Activated CD4-positive, alpha-beta memory T cell treated with anti-CD3 and anti-CD28 coated beads for 36 hours (primary cell): Measurements from ENCODE around the gene PAF1. TPM values are rescaled to one million over a fixed set of nuclear protein-coding genes. Genes with fewer than 3 reads are reported as not detected.
"Not testable (repeated sequence)": the region's sequence is repeated elsewhere in the genome, so short reads cannot be mapped to it uniquely, and the experiment has no call there.

ENCODE experiments used
- CTCF ChIA-PET: fragments of 350-600 bp; sonication (Branson Sonifier 250); formaldehyde crosslinking; loops from one replicate; lab custom pipeline; 2021; ENCODE audit warnings: antibody characterized with exemption, inconsistent platforms; lab: Charles Lee
- POLR2A ChIA-PET: fragments of 350-600 bp; sonication (Branson Sonifier 250); formaldehyde crosslinking; loops from one replicate; lab custom pipeline; 2021; ENCODE audit warnings: antibody characterized with exemption; lab: Charles Lee
- DNase-seq: peaks from one replicate; pipeline ENCODE4 v3.0.0-alpha.2; 2020
- H3K27ac Mint-ChIP-seq: one replicate; pipeline ENCODE4 v1.8.0; 2021; ENCODE audit warnings: mixed read lengths
- H3K27me3 Mint-ChIP-seq: one replicate; pipeline ENCODE4 v1.8.0; 2021; ENCODE audit warnings: mixed read lengths
- H3K36me3 Mint-ChIP-seq: one replicate; pipeline ENCODE4 v1.8.0; 2021; ENCODE audit warnings: mixed read lengths
- H3K4me1 Mint-ChIP-seq: one replicate; pipeline ENCODE4 v1.8.0; 2021; ENCODE audit warnings: low read depth, mixed read lengths
- H3K4me3 Mint-ChIP-seq: one replicate; pipeline ENCODE4 v1.8.0; 2021; ENCODE audit warnings: mild to moderate bottlenecking, mixed read lengths
- H3K9me3 Mint-ChIP-seq: one replicate; pipeline ENCODE4 v1.8.0; 2021; ENCODE audit warnings: mixed read lengths
- intact Hi-C: fragments of 100-400 bp; cut with micrococcal nuclease; formaldehyde crosslinking; loops from one replicate; pipeline ENCODE4 v1.15.1; 2023
- total RNA-seq, 2 experiments: library from RNA; stranded (reverse); gene quantifications; one replicate each; pipeline ENCODE4 v1.2.3, GENCODE V29; 2021

PAF1 gene
- total RNA-seq, 2 experiments from 2014 or later, result 41.6 to 43.8 TPM

- POLR2A ChIA-PET, H3K4me1 Mint-ChIP-seq, DNase-seq, H3K27ac Mint-ChIP-seq, CTCF ChIA-PET, H3K27me3 Mint-ChIP-seq, H3K4me3 Mint-ChIP-seq, intact Hi-C loops, H3K9me3 Mint-ChIP-seq: not testable (repeated sequence)
- H3K36me3 Mint-ChIP-seq, result peaks cover 39% of the 10 kb centered on the region
Measured at GRCh38 chr19:39379366-39379765, 11.5 kb downstream of the PAF1 start.

GRCh38 chr19:39377373-39378362, 13.2 kb downstream of the PAF1 start:
- H3K9me3 Mint-ChIP-seq, result no peaks in the 10 kb centered on the region
- H3K27ac Mint-ChIP-seq, result no peak overlapping the region
- no peaks in the 10 kb centered on the region for H3K27me3 Mint-ChIP-seq
- no peak for DNase-seq
- POLR2A ChIA-PET, result interaction anchor here (0.6 to 0.9 kb wide), 2 partner anchors 11 to 13 kb away, joined by 3 to 4 read pairs; partner anchors contain the start of genes MED29 and PAF1
- H3K4me1 Mint-ChIP-seq, result no peaks in the 10 kb centered on the region
- H3K4me3 Mint-ChIP-seq, result no peak overlapping the region
- intact Hi-C loops, result no loop called here
- peaks cover 40% of the 10 kb centered on the region for H3K36me3 Mint-ChIP-seq
- CTCF ChIA-PET, result interaction anchor here (0.6 kb wide), 1 partner anchor 315 kb away, joined by 3 read pairs; no protein-coding TSS in a partner anchor

GRCh38 chr19:39375929-39376328, 15.0 kb downstream of the PAF1 start:
- DNase-seq, result no peak
- H3K27ac Mint-ChIP-seq, result no peak overlapping the region
- H3K27me3 Mint-ChIP-seq, result no peaks in the 10 kb centered on the region
- H3K4me3 Mint-ChIP-seq, result no peak overlapping the region
- ChIA-PET POLR2A (no interaction called here), CTCF (interaction anchor here (1.4 kb wide), 1 partner anchor 22 kb away, joined by 4 read pairs; no protein-coding TSS in a partner anchor)
- intact Hi-C loops, result no loop called here
- H3K36me3 Mint-ChIP-seq, result peaks cover 32% of the 10 kb centered on the region
- no peaks in the 10 kb centered on the region for H3K9me3 Mint-ChIP-seq
- H3K4me1 Mint-ChIP-seq, result no peaks in the 10 kb centered on the region

- ChIA-PET POLR2A (no interaction called here), CTCF (no interaction called here)
- H3K27me3 Mint-ChIP-seq, result no peaks in the 10 kb centered on the region
- H3K36me3 Mint-ChIP-seq, result peaks cover 32% of the 10 kb centered on the region
- no peaks in the 10 kb centered on the region for H3K4me1 Mint-ChIP-seq
- no peak for DNase-seq
- H3K27ac Mint-ChIP-seq, result no peak overlapping the region
- no peak overlapping the region for H3K4me3 Mint-ChIP-seq
- H3K9me3 Mint-ChIP-seq, result no peaks in the 10 kb centered on the region
- intact Hi-C loops, result no loop called here
Measured at GRCh38 chr19:39372941-39373340, 18.0 kb downstream of the PAF1 start.

GRCh38 chr19:39372047-39372802, 18.7 kb downstream of the PAF1 start:
- peaks cover 31% of the 10 kb centered on the region for H3K36me3 Mint-ChIP-seq
- H3K27me3 Mint-ChIP-seq, result no peaks in the 10 kb centered on the region
- no peak overlapping the region for H3K27ac Mint-ChIP-seq
- H3K9me3 Mint-ChIP-seq, result no peaks in the 10 kb centered on the region
- ChIA-PET POLR2A (no interaction called here), CTCF (no interaction called here)
- no peak for DNase-seq
- intact Hi-C loops, result no loop called here
- no peak overlapping the region for H3K4me3 Mint-ChIP-seq
- no peaks in the 10 kb centered on the region for H3K4me1 Mint-ChIP-seq

- Mint-ChIP-seq H3K4me3 (no peak overlapping the region), H3K36me3 (peaks cover 22% of the 10 kb centered on the region), H3K9me3 (no peaks in the 10 kb centered on the region), H3K4me1 (no peaks in the 10 kb centered on the region), H3K27me3 (no peaks in the 10 kb centered on the region), H3K27ac (no peak overlapping the region)
- ChIA-PET CTCF (no interaction called here), POLR2A (no interaction called here)
- intact Hi-C loops, result no loop called here
- no peak for DNase-seq
Measured at GRCh38 chr19:39370735-39371134, 20.2 kb downstream of the PAF1 start.

GRCh38 chr19:39369200-39369599, 21.7 kb downstream of the PAF1 start:
- Mint-ChIP-seq H3K27ac (no peak overlapping the region), H3K4me3 (no peak overlapping the region), H3K27me3 (no peaks in the 10 kb centered on the region), H3K9me3 (no peaks in the 10 kb centered on the region), H3K36me3 (peaks cover 28% of the 10 kb centered on the region), H3K4me1 (peaks cover 3% of the 10 kb centered on the region)
- intact Hi-C loops, result no loop called here
- DNase-seq, result no peak
- POLR2A ChIA-PET, result interaction anchor here (1.9 kb wide), 1 partner anchor 15 kb away, joined by 5 read pairs; no protein-coding TSS in a partner anchor
- CTCF ChIA-PET, result interaction anchor here (0.9 kb wide), 1 partner anchor 43 kb away, joined by 3 read pairs; the partner anchor contains the start of gene PLEKHG2

GRCh38 chr19:39365531-39365930, 25.4 kb downstream of the PAF1 start:
- Mint-ChIP-seq H3K4me1 (peaks cover 9% of the 10 kb centered on the region), H3K27me3 (no peaks in the 10 kb centered on the region), H3K36me3 (peaks cover 23% of the 10 kb centered on the region), H3K27ac (no peak overlapping the region), H3K4me3 (no peak overlapping the region), H3K9me3 (no peaks in the 10 kb centered on the region)
- no peak for DNase-seq
- POLR2A ChIA-PET, result no interaction called here
- intact Hi-C loops, result no loop called here
- CTCF ChIA-PET, result no interaction called here

- peak; percentile 27 for DNase-seq
- POLR2A ChIA-PET, result interaction anchor here (0.7 kb wide), 1 partner anchor 21 kb away, joined by 3 read pairs; the partner anchor contains the start of gene SAMD4B
- Mint-ChIP-seq H3K9me3 (no peaks in the 10 kb centered on the region), H3K36me3 (peaks cover 24% of the 10 kb centered on the region), H3K4me3 (no peak overlapping the region), H3K27me3 (no peaks in the 10 kb centered on the region), H3K27ac (peak overlapping the region; percentile 57), H3K4me1 (peaks cover 11% of the 10 kb centered on the region)
- CTCF ChIA-PET, result no interaction called here
- intact Hi-C loops, result no loop called here
Measured at GRCh38 chr19:39363901-39364457, 26.9 kb downstream of the PAF1 start.

- Mint-ChIP-seq H3K4me3 (no peak overlapping the region), H3K27me3 (no peaks in the 10 kb centered on the region), H3K4me1 (peaks cover 14% of the 10 kb centered on the region), H3K36me3 (peaks cover 26% of the 10 kb centered on the region), H3K9me3 (no peaks in the 10 kb centered on the region), H3K27ac (no peak overlapping the region)
- intact Hi-C loops, result no loop called here
- POLR2A ChIA-PET, result interaction anchor here (1.3 kb wide), 1 partner anchor 21 kb away, joined by 4 read pairs; the partner anchor contains the start of gene SAMD4B
- CTCF ChIA-PET, result interaction anchor here (1.2 kb wide), 1 partner anchor 35 kb away, joined by 3 read pairs; no protein-coding TSS in a partner anchor
- DNase-seq, result no peak
Measured at GRCh38 chr19:39362682-39363657, 27.9 kb downstream of the PAF1 start.

GRCh38 chr19:39360599-39360998, 30.3 kb downstream of the PAF1 start:
- POLR2A ChIA-PET, result no interaction called here
- Mint-ChIP-seq H3K27ac (no peak overlapping the region), H3K4me1 (peaks cover 14% of the 10 kb centered on the region), H3K27me3 (no peaks in the 10 kb centered on the region), H3K36me3 (peaks cover 44% of the 10 kb centered on the region), H3K4me3 (no peak overlapping the region), H3K9me3 (no peaks in the 10 kb centered on the region)
- intact Hi-C loops, result no loop called here
- CTCF ChIA-PET, result no interaction called here
- no peak for DNase-seq
